ENCODE measurements around the gene FCHO2. TPM values are rescaled to one million over a fixed set of nuclear protein-coding genes. Genes with fewer than 3 reads are reported as not detected.
"Not testable (repeated sequence)": the region's sequence is repeated elsewhere in the genome, so short reads cannot be mapped to it uniquely, and the experiment has no call there.

The FCHO2 gene
- total and polyA plus RNA-seq, 2 donors (not counting 3 experiments of a cell fraction or from before 2014, with no cell fraction given): 12.0 to 25.2 TPM

DNA sequence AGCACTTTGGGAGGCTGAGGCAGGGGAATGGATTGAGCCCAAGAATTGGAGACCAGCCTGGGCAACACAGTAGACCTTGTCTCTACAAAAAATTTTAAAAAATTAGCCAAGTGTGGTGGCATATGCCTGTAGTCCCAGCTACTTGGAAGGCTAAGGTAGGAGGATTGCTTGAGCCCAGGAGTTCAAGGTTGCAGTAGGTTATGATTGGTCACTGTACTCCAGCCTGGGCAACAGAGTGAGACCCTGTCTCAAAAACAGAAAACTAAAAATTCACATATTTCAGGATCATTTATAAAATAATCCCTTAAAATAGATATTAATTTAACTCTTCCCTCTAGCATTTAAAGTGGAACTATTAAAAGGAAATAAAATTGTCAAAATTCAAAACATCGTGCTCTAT lies 3.4 kb downstream of the FCHO2 start:
- Histone ChIP-seq H3K4me3 (replicated peaks in 1 of 3; ENCODE audit: insufficient read depth in 1 of 3, low read depth in 1 of 3, low read length in 3 of 3) (no peak overlapping the region), H3K36me3 (ENCODE audit: control insufficient read depth in 2 of 2, extremely low read depth in 1 of 2, insufficient read depth in 2 of 2, low read length in 2 of 2) (no peaks in the 10 kb centered on the region), H4K20me1 (replicated peaks; ENCODE audit: control insufficient read depth, extremely low read depth, insufficient read depth, low read length) (peaks cover 9% of the 10 kb centered on the region), H3K79me2 (ENCODE audit: control insufficient read depth, insufficient read depth, low read length) (peaks cover 58% of the 10 kb centered on the region), H3K9ac (replicated peaks; ENCODE audit: extremely low read depth, insufficient read depth, low read length) (no peak overlapping the region), H3K27ac (ENCODE audit: insufficient read depth, low read depth, low read length) (no peak overlapping the region), H3K27me3 (ENCODE audit: control insufficient read depth in 2 of 2, insufficient read depth in 2 of 2, low read length in 2 of 2) (no peaks in the 10 kb centered on the region), H3K9me3 (replicated peaks; ENCODE audit: control insufficient read depth, insufficient read depth, low read length) (no peaks in the 10 kb centered on the region), H2AFZ (ENCODE audit: low read depth, low read length) (no peak overlapping the region), H3K4me1 (ENCODE audit: control insufficient read depth, extremely low read depth, insufficient read depth, low read length) (peaks cover 29% of the 10 kb centered on the region), H3K4me2 (ENCODE audit: insufficient read depth, low read length) (no peak overlapping the region), H3K9me1 (replicated peaks; ENCODE audit: control insufficient read depth, extremely low read depth, insufficient read depth, low read length) (no peaks in the 10 kb centered on the region)
- no peak for DNase-seq (ENCODE audit: low read depth, low spot score)
- dilution Hi-C loops (cut with MboI; ENCODE audit: extremely low pct_ligation_motif_present, low sequenced_read_pairs): no loop called here
- intact Hi-C loops (cut with micrococcal nuclease): loop anchor here (5.0 kb wide), 2 partner anchors 163 to 493 kb away; partner anchors contain the start of gene TMEM171
- CTCF ChIA-PET: interaction anchor here (3.0 kb wide), 1 partner anchor 10 kb away, joined by 8 read pairs; no protein-coding TSS in a partner anchor
- no TSS peak for BruUV-seq (replicated peaks)
- POLR2A ChIA-PET: no interaction called here
- no peak for FAIRE-seq
- TF ChIP-seq, protein P1, sequence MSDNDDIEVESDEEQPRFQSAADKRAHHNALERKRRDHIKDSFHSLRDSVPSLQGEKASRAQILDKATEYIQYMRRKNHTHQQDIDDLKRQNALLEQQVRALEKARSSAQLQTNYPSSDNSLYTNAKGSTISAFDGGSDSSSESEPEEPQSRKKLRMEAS (IDR thresholded peaks at IDR 0.05; ENCODE audit: insufficient read depth, insufficient read length): no peak
- no peak for TF ChIP-seq GATA2 (IDR thresholded peaks at IDR 0.05; ENCODE audit: insufficient read depth, insufficient read length, low read depth, low read length)
- no peak for TF ChIP-seq MYC (IDR thresholded peaks at IDR 0.05; ENCODE audit: low read depth, low read length)
- TF ChIP-seq, protein P2, sequence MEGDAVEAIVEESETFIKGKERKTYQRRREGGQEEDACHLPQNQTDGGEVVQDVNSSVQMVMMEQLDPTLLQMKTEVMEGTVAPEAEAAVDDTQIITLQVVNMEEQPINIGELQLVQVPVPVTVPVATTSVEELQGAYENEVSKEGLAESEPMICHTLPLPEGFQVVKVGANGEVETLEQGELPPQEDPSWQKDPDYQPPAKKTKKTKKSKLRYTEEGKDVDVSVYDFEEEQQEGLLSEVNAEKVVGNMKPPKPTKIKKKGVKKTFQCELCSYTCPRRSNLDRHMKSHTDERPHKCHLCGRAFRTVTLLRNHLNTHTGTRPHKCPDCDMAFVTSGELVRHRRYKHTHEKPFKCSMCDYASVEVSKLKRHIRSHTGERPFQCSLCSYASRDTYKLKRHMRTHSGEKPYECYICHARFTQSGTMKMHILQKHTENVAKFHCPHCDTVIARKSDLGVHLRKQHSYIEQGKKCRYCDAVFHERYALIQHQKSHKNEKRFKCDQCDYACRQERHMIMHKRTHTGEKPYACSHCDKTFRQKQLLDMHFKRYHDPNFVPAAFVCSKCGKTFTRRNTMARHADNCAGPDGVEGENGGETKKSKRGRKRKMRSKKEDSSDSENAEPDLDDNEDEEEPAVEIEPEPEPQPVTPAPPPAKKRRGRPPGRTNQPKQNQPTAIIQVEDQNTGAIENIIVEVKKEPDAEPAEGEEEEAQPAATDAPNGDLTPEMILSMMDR (IDR thresholded peaks at IDR 0.05; ENCODE audit: extremely low read depth in 1 of 2, insufficient read depth in 1 of 2, low read depth in 1 of 2, low read length in 2 of 2): no peak
- TF ChIP-seq POLR2A (IDR thresholded peaks at IDR 0.05; ENCODE audit: low read depth, low read length): no peak
- TF ChIP-seq FOS (IDR thresholded peaks at IDR 0.05; ENCODE audit: borderline replicate concordance, insufficient read depth, low read length): no peak
- no peak for TF ChIP-seq JUN (IDR thresholded peaks at IDR 0.05; ENCODE audit: borderline replicate concordance, insufficient read depth, insufficient read length, low read depth)
- TF ChIP-seq EZH2 (IDR thresholded peaks at IDR 0.05; ENCODE audit: borderline replicate concordance, low read depth, low read length, severe bottlenecking): no peak
- no peak for TF ChIP-seq POLR2AphosphoS5 (IDR thresholded peaks at IDR 0.05; ENCODE audit: insufficient read depth, low read depth, low read length)

DNA sequence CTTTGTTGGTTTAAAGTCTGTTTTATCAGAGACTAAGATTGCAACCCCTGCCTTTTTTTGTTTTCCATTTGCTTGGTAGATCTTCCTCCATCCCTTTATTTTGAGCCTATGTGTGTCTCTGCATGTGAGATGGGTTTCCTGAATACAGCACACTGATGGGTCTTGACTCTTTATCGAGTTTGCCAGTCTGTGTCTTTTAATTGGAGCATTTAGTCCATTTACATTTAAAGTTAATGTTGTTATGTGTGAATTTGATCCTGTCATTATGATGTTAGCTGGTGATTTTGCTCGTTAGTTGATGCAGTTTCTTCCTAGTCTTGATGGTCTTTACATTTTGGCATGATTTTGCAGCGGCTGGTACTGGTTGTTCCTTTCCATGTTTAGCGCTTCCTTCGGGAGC lies 18.6 kb downstream of the FCHO2 start:
- dilution Hi-C loops (cut with MboI; ENCODE audit: extremely low pct_ligation_motif_present, low sequenced_read_pairs); H3K27me3 ChIP-seq (ENCODE audit: control insufficient read depth in 2 of 2, insufficient read depth in 2 of 2, low read length in 2 of 2); H3K9me3 ChIP-seq (replicated peaks; ENCODE audit: control insufficient read depth, insufficient read depth, low read length); H3K4me3 ChIP-seq (replicated peaks in 1 of 3; ENCODE audit: insufficient read depth in 1 of 3, low read depth in 1 of 3, low read length in 3 of 3); FAIRE-seq; H3K27ac ChIP-seq (ENCODE audit: insufficient read depth, low read depth, low read length); CTCF ChIA-PET; H4K20me1 ChIP-seq (replicated peaks; ENCODE audit: control insufficient read depth, extremely low read depth, insufficient read depth, low read length); BruUV-seq (replicated peaks); POLR2A ChIA-PET; H3K9ac ChIP-seq (replicated peaks; ENCODE audit: extremely low read depth, insufficient read depth, low read length); DNase-seq (ENCODE audit: low read depth, low spot score); H2AFZ ChIP-seq (ENCODE audit: low read depth, low read length); H3K36me3 ChIP-seq (ENCODE audit: control insufficient read depth in 2 of 2, extremely low read depth in 1 of 2, insufficient read depth in 2 of 2, low read length in 2 of 2); intact Hi-C loops (cut with micrococcal nuclease); H3K9me1 ChIP-seq (replicated peaks; ENCODE audit: control insufficient read depth, extremely low read depth, insufficient read depth, low read length); H3K4me2 ChIP-seq (ENCODE audit: insufficient read depth, low read length); H3K4me1 ChIP-seq (ENCODE audit: control insufficient read depth, extremely low read depth, insufficient read depth, low read length): not testable (repeated sequence)
- H3K79me2 ChIP-seq (ENCODE audit: control insufficient read depth, insufficient read depth, low read length): peaks cover 17% of the 10 kb centered on the region

DNA sequence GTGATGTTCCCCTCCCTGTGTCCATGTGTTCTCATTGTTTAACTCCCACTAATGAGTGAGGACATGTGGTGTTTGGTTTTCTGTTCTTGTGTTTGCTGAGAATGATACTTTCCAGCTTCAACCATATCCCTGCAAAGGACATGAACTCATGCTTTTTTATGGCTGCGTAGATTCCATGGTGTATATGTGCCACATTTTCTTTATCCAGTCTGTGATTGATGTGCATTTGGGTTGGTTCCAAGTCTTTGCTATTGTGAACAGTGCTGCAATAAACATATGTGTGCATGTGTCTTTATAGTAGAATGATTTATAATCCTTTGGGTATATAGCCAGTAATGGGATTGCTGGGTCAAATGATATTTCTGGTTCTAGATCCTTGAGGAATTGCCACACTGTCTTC lies 21.0 kb downstream of the FCHO2 start:
- H3K4me1 ChIP-seq (ENCODE audit: control insufficient read depth, extremely low read depth, insufficient read depth, low read length); H3K9ac ChIP-seq (replicated peaks; ENCODE audit: extremely low read depth, insufficient read depth, low read length); FAIRE-seq; H3K27ac ChIP-seq (ENCODE audit: insufficient read depth, low read depth, low read length); CTCF ChIA-PET; H4K20me1 ChIP-seq (replicated peaks; ENCODE audit: control insufficient read depth, extremely low read depth, insufficient read depth, low read length); H3K9me1 ChIP-seq (replicated peaks; ENCODE audit: control insufficient read depth, extremely low read depth, insufficient read depth, low read length); H3K27me3 ChIP-seq (ENCODE audit: control insufficient read depth in 2 of 2, insufficient read depth in 2 of 2, low read length in 2 of 2); intact Hi-C loops (cut with micrococcal nuclease); H3K9me3 ChIP-seq (replicated peaks; ENCODE audit: control insufficient read depth, insufficient read depth, low read length); BruUV-seq (replicated peaks); dilution Hi-C loops (cut with MboI; ENCODE audit: extremely low pct_ligation_motif_present, low sequenced_read_pairs); H3K4me2 ChIP-seq (ENCODE audit: insufficient read depth, low read length); POLR2A ChIA-PET; H2AFZ ChIP-seq (ENCODE audit: low read depth, low read length); H3K4me3 ChIP-seq (replicated peaks in 1 of 3; ENCODE audit: insufficient read depth in 1 of 3, low read depth in 1 of 3, low read length in 3 of 3); H3K36me3 ChIP-seq (ENCODE audit: control insufficient read depth in 2 of 2, extremely low read depth in 1 of 2, insufficient read depth in 2 of 2, low read length in 2 of 2): not testable (repeated sequence)
- peaks cover 20% of the 10 kb centered on the region for H3K79me2 ChIP-seq (ENCODE audit: control insufficient read depth, insufficient read depth, low read length)
- DNase-seq (ENCODE audit: low read depth, low spot score): peak; percentile 17
